Heart right ventricle (tissue), 16 donors: ENCODE data around the gene TMEM191C. TPM values are rescaled to one million over a fixed set of nuclear protein-coding genes. Genes with fewer than 3 reads are reported as not detected.

Source experiments
- ATAC-seq, 8 donors: fragments of 200-7000 bp; cut with Tn5 transposase; one replicate each; pipeline ENCODE4 v1.9.1; 2020; ENCODE audit warnings: mild to moderate bottlenecking in 8 of 8, moderate library complexity in 8 of 8, moderate number of reproducible peaks in 1 of 8
- DNase-seq, 2 donors: peaks; one replicate each; pipeline ENCODE4 v3.0.0-alpha.2; 2020
- H3K27ac ChIP-seq, 10 donors: fragments of 200-600 bp; sonication (generic) in 2 of 10; one replicate each; pipeline versions ENCODE4 v1.5.0 to v1.8.0; 2020 to 2022; ENCODE audit warnings: mild to moderate bottlenecking in 3 of 10
- H3K27me3 ChIP-seq, 7 donors: fragments of 200-600 bp; one replicate each; pipeline ENCODE4 v1.8.0; 2021 to 2022; ENCODE audit warnings: mild to moderate bottlenecking in 2 of 7
- H3K36me3 ChIP-seq, 9 donors: fragments of 200-600 bp; sonication (generic) in 1 of 9; one replicate each; pipeline versions ENCODE4 v1.5.0 to v1.8.0; 2020 to 2022; ENCODE audit warnings: mild to moderate bottlenecking in 2 of 9
- H3K4me1 ChIP-seq, 9 donors: fragments of 200-600 bp; sonication (generic) in 1 of 9; one replicate each; pipeline versions ENCODE4 v1.5.0 to v1.8.0; 2020 to 2022; ENCODE audit warnings: mild to moderate bottlenecking in 4 of 9
- H3K4me3 ChIP-seq, 10 donors: fragments of 200-600 bp; sonication (generic) in 2 of 10; one replicate each; pipeline versions ENCODE4 v1.5.0 to v1.8.0; 2020 to 2022; ENCODE audit warnings: mild to moderate bottlenecking in 7 of 10, moderate library complexity in 2 of 10
- H3K9me3 ChIP-seq, 11 donors: fragments of 200-600 bp in 10 of 11; sonication (generic) in 2 of 11; one replicate each; pipeline versions ENCODE4 v1.5.0 to v1.8.0; 2013 to 2022; ENCODE audit warnings: mild to moderate bottlenecking in 2 of 11, control low read depth in 1 of 11, moderate library complexity in 1 of 11
- WGBS, 2 donors: extraction: QIAGEN DNeasy Blood & Tissue Kit; methylation state at CpG; one replicate each; pipeline ENCODE4 v1.1.7; 2013; ENCODE audit warnings: inconsistent platforms in 1 of 2; 5-methylcytosine and 5-hydroxymethylcytosine counted together
- intact Hi-C, 10 donors: fragments of 100-400 bp; cut with DNase I; formaldehyde crosslinking; loops; one replicate each; pipeline versions ENCODE4 v1.11.1 to v1.14.2; 2022
- polyA plus RNA-seq, 2 donors: library from polyadenylated mRNA; stranded (reverse); fragments of 200-250 nt; gene quantifications; one replicate each; pipeline ENCODE4 v1.2.3, GENCODE V29; 2013
- total RNA-seq, 10 donors: library from RNA; stranded (reverse); fragmentation: NEBNext Ultra II Directional in 3 of 10; extraction: Animal tissue kit (Norgen Biotek cat#: 25700) in 3 of 10; gene quantifications; one replicate each; pipeline versions ENCODE4 v1.2.1 to v1.2.4, GENCODE V29; 2021 to 2023
- TF ChIP-seq, protein P1 (sequence below), 9 donors: fragments of 200-600 bp; sonication (generic) in 2 of 9; IDR thresholded peaks; one replicate each; pipeline versions ENCODE4 v1.5.0 to v1.8.0; 2021 to 2022; ENCODE audit warnings: antibody characterized with exemption in 9 of 9, mild to moderate bottlenecking in 5 of 9, moderate library complexity in 1 of 9
- donor health status: Arrhythmogenic right ventricular cardiomyopathy.
- donor health status: ischemic (EF 13 %, LVEDD 7.1; RV severe dilation, severe dysfunction).
- donor health status: healthy with polysubstance abuse.
- donor health status: DM: no; HTN: yes; CAD: no.
- donor health status: DM: no; HTN: no; CAD: no.
- donor health status: ischemic (EF 25% LVEDD 6.9; RV normal size, moderate dysfunction).
- donor health status: ischemic (EF 25% LVEDD 5.7; RV mildly dilated, moderate dysfunction).
- donor health status: healthy.
- donor health status: DM: yes; HTN: yes; CAD: no.
- donor health status: Ischemic cardiomyopathy.
- donor health status: ischemic (EF 35%, LVEDD 5.7; RV mildly dilated, moderate dysfunction).
- donor health status: nonischemic (EF 11% LVEDD 7.7; RV severe dilation, severe dysfunction).
- donor health status: DM: yes; HTN: yes; CAD: no.
- donor health status: PGD.
- donor health status: ischemic (EF 29% LVEDD 5.4; RV normal size, mild dysfunction).
- donor health status: nonischemic (EF 23%, LVEDD 6.1; RV moderate dilation, normal function).

The TMEM191C gene
- total and polyA plus RNA-seq, 12 donors, result 0.26 to 1.8 (median 0.85) TPM; not detected in 2

DNA sequence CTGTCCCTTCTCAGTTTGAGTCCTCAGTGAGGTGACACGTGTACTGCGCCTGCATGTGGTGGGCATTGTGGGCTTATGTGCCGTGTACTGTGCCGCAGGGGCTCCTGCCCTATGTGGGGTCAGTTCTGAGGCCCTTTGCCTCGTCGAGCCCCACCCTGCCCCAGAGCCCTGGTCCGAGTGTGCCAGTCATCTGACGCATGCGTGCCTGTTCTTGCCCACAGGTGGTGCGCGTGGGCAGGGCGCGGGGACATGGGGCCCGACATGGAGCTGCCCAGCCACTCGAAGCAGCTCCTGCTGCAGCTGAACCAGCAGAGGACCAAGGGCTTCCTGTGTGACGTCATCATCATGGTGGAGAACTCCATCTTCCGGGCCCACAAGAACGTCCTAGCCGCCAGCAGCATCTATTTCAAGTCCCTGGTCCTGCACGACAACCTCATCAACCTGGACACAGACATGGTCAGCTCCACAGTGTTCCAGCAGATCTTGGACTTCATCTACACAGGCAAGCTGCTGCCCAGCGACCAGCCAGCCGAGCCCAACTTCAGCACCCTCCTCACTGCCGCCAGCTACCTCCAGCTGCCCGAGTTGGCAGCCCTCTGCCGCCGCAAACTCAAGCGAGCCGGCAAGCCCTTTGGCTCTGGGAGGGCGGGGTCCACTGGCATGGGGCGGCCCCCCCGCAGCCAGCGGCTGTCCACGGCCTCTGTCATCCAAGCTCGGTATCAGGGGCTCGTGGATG, 22.3 kb upstream of the TMEM191C start:
- TF ChIP-seq, protein P1, sequence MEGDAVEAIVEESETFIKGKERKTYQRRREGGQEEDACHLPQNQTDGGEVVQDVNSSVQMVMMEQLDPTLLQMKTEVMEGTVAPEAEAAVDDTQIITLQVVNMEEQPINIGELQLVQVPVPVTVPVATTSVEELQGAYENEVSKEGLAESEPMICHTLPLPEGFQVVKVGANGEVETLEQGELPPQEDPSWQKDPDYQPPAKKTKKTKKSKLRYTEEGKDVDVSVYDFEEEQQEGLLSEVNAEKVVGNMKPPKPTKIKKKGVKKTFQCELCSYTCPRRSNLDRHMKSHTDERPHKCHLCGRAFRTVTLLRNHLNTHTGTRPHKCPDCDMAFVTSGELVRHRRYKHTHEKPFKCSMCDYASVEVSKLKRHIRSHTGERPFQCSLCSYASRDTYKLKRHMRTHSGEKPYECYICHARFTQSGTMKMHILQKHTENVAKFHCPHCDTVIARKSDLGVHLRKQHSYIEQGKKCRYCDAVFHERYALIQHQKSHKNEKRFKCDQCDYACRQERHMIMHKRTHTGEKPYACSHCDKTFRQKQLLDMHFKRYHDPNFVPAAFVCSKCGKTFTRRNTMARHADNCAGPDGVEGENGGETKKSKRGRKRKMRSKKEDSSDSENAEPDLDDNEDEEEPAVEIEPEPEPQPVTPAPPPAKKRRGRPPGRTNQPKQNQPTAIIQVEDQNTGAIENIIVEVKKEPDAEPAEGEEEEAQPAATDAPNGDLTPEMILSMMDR (IDR thresholded peaks at IDR 0.05), result no peak
- H3K27ac ChIP-seq, result no peak overlapping the region
- ATAC-seq (no peak), DNase-seq (peak; percentile 1 to 5)
- WGBS, 2 donors, result 92% methylated on average over 35 of the region's 35 CpGs
- H3K4me1 ChIP-seq, result peaks cover 0 to 12% (median 0%) of the 10 kb centered on the region in 9 donors
- H3K9me3 ChIP-seq, result no peaks in the 10 kb centered on the region
- peaks cover 0 to 46% (median 14%) of the 10 kb centered on the region in 9 donors for H3K36me3 ChIP-seq
- H3K4me3 ChIP-seq, result no peak overlapping the region
- no peaks in the 10 kb centered on the region for H3K27me3 ChIP-seq
- intact Hi-C loops, result no loop called here

DNA sequence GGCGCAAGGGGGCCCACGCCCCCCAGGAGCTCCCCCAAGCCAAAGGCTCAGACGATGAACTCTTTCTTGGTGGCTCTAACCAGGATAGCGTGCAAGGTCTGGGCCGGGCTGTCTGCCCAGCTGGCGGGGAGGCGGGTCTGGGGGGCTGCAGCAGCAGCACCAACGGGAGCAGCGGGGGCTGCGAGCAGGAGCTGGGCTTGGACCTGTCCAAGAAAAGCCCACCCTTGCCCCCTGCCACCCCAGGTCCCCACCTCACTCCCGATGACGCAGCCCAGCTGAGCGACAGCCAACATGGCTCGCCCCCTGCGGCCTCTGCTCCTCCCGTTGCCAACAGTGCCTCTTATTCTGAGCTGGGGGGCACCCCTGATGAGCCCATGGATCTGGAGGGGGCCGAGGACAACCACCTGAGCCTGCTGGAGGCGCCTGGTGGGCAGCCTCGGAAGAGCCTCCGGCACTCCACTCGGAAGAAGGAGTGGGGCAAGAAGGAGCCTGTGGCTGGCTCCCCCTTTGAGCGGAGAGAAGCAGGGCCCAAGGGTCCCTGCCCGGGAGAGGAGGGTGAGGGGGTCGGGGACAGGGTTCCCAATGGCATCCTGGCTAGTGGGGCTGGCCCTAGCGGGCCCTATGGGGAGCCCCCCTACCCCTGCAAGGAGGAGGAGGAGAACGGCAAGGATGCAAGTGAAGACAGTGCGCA, 21.6 kb upstream of the TMEM191C start:
- no peak overlapping the region for H3K27ac ChIP-seq
- peaks cover 0 to 46% (median 14%) of the 10 kb centered on the region in 9 donors for H3K36me3 ChIP-seq
- TF ChIP-seq, protein P1 (IDR thresholded peaks at IDR 0.05), result no peak
- no peaks in the 10 kb centered on the region for H3K27me3 ChIP-seq
- H3K4me1 ChIP-seq, result peaks cover 0 to 12% (median 0%) of the 10 kb centered on the region in 9 donors
- H3K4me3 ChIP-seq, result no peak overlapping the region
- no peak for ATAC-seq
- intact Hi-C loops, result no loop called here
- peak; percentile 3 to 10 for DNase-seq
- H3K9me3 ChIP-seq, result no peaks in the 10 kb centered on the region
- 95% methylated on average over 26 to 27 of the region's 27 CpGs for WGBS, 2 donors

DNA sequence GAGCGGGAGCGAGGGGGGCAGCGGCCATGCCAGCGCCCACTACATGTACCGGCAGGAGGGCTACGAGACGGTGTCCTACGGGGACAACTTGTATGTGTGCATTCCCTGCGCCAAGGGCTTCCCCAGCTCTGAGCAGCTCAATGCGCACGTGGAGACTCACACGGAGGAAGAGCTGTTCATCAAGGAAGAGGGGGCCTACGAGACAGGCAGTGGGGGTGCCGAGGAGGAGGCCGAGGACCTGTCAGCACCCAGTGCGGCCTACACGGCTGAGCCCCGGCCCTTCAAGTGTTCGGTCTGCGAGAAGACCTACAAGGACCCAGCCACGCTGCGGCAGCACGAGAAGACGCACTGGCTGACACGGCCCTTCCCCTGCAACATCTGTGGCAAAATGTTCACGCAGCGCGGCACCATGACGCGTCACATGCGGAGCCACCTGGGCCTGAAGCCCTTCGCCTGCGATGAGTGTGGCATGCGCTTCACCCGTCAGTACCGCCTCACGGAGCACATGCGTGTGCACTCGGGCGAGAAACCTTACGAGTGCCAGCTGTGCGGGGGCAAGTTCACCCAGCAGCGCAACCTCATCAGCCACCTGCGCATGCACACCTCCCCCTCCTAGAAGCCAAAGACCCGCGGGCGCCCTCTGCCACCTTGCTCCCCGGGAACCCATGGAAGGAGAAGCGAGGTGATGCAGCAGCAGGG, 20.9 kb upstream of the TMEM191C start:
- H3K9me3 ChIP-seq, result no peaks in the 10 kb centered on the region
- peaks cover 0 to 46% (median 14%) of the 10 kb centered on the region in 9 donors for H3K36me3 ChIP-seq
- no peak overlapping the region for H3K27ac ChIP-seq
- WGBS, 2 donors, result 95 to 96% methylated on average over 49 of the region's 49 CpGs
- DNase-seq (peak in 1 of 2 donors; percentile 0), ATAC-seq (no peak)
- no peaks in the 10 kb centered on the region for H3K27me3 ChIP-seq
- H3K4me3 ChIP-seq, result no peak overlapping the region
- TF ChIP-seq, protein P1 (IDR thresholded peaks at IDR 0.05), result no peak
- intact Hi-C loops, result no loop called here
- H3K4me1 ChIP-seq, result peaks cover 0 to 12% (median 0%) of the 10 kb centered on the region in 9 donors
